GM18519 (cell line): ENCODE results near the gene CALCA.

Experiments
- ATAC-seq: cut with Tn5 transposase; IDR thresholded peaks from one replicate; pipeline ENCODE4 v1.9.1; 2021; ENCODE audit warnings: mild to moderate bottlenecking, moderate library complexity; ENCODE audit not compliant: unreplicated experiment, low FRiP score

The CALCA gene

GRCh38 chr11:14949437-14950147, 22.6 kb downstream of the CALCA start:
- ATAC-seq, result no peak

- ATAC-seq, result no peak
Measured at GRCh38 chr11:14942745-14943144, 29.4 kb downstream of the CALCA start.

GRCh38 chr11:14938936-14939335, 33.2 kb downstream of the CALCA start:
- ATAC-seq, result no peak

- no peak for ATAC-seq
Measured at GRCh38 chr11:14934641-14935351, 37.4 kb downstream of the CALCA start.

- ATAC-seq, result no peak
Measured at GRCh38 chr11:14932447-14932846, 39.7 kb downstream of the CALCA start.

- no peak for ATAC-seq
Measured at GRCh38 chr11:14930369-14930768, 41.8 kb downstream of the CALCA start.

GRCh38 chr11:14927146-14927545, 45.0 kb downstream of the CALCA start:
- no peak for ATAC-seq

GRCh38 chr11:14924318-14924717, 47.8 kb downstream of the CALCA start:
- no peak for ATAC-seq
